Measurements from ENCODE around the gene STXBP6.
A peak's percentile ranks its signal among the peaks of the same experiment; 100 is the strongest.

STXBP6 gene

DNA sequence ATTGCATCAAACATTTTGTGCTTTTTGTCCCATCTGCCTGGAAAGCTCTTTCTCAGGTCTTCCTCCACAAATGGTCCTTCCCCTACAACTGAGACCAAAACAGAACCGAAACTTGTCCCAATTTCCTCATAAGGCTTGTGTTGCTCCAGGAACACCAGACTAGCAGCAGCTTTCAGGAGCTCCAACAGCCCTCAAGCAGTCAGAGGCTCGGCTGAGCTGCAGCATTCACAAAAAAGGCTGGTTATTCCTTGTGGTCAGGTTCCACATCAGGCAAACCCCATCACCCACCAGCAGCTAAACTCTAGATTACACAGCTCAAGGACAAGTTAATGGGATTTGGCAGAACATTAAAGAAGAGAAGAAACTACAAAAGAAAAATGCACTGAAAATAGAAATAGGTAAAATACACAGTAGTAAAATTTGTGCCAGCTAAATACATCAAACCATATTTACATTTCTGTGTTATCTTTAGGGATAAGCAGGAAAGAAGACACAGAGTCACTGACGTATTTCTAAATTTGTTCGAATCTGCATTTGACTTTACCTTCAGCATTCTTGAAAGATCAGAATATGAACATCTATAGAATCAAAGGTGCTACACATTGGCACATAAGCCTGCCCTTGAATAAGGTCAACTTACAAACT, 141.2 kb downstream of the STXBP6 start:
- TF ChIP-seq, protein P1, sequence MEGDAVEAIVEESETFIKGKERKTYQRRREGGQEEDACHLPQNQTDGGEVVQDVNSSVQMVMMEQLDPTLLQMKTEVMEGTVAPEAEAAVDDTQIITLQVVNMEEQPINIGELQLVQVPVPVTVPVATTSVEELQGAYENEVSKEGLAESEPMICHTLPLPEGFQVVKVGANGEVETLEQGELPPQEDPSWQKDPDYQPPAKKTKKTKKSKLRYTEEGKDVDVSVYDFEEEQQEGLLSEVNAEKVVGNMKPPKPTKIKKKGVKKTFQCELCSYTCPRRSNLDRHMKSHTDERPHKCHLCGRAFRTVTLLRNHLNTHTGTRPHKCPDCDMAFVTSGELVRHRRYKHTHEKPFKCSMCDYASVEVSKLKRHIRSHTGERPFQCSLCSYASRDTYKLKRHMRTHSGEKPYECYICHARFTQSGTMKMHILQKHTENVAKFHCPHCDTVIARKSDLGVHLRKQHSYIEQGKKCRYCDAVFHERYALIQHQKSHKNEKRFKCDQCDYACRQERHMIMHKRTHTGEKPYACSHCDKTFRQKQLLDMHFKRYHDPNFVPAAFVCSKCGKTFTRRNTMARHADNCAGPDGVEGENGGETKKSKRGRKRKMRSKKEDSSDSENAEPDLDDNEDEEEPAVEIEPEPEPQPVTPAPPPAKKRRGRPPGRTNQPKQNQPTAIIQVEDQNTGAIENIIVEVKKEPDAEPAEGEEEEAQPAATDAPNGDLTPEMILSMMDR (IDR thresholded peaks at IDR 0.05; ENCODE audit: low read depth, low read length) = no peak
- H3K4me3 ChIP-seq (ENCODE audit: low read depth, low read length) = no peak overlapping the region
- no peak for DNase-seq (ENCODE audit: low read depth, low spot score)
- in situ Hi-C loops (cut with HindIII; ENCODE audit: low sequenced_read_pairs) = no loop called here

GRCh38 chr14:24904533-24904932, 145.4 kb downstream of the STXBP6 start:
- TF ChIP-seq, protein P1 (IDR thresholded peaks at IDR 0.05; ENCODE audit: low read depth, low read length) = no peak
- in situ Hi-C loops (cut with HindIII; ENCODE audit: low sequenced_read_pairs) = no loop called here
- H3K4me3 ChIP-seq (ENCODE audit: low read depth, low read length) = no peak overlapping the region
- DNase-seq (ENCODE audit: low read depth, low spot score) = no peak

GRCh38 chr14:24903337-24903736, 146.6 kb downstream of the STXBP6 start:
- in situ Hi-C loops (cut with HindIII; ENCODE audit: low sequenced_read_pairs) = no loop called here
- peak; percentile 75 for DNase-seq (ENCODE audit: low read depth, low spot score)
- TF ChIP-seq, protein P1 (IDR thresholded peaks at IDR 0.05; ENCODE audit: low read depth, low read length) = no peak
- H3K4me3 ChIP-seq (ENCODE audit: low read depth, low read length) = no peak overlapping the region

GRCh38 chr14:24900269-24901100, 149.5 kb downstream of the STXBP6 start:
- in situ Hi-C loops (cut with HindIII; ENCODE audit: low sequenced_read_pairs) = no loop called here

DNA sequence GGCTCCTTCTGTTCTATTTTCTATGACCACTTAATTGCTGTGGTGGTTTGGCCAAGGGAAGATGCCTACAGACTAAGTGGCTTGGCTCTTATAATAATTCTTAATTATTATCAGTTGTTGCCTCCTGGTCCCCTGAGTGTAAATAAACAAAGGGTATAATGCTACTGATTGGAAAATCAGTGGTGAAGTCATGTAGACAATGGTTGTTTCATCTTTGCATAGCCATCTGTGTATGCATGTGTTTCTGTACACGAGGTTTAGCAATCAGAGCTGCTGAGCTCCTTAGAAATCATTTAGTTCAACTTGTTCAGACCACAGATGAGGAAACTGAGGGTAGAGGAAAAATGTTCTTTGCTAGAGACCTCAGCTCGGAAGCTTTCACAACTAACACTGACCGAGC, 152.2 kb downstream of the STXBP6 start:
- in situ Hi-C loops (cut with HindIII; ENCODE audit: low sequenced_read_pairs) = no loop called here
- H3K4me3 ChIP-seq (ENCODE audit: low read depth, low read length) = no peak overlapping the region
- TF ChIP-seq, protein P1 (IDR thresholded peaks at IDR 0.05; ENCODE audit: low read depth, low read length) = no peak
- DNase-seq (ENCODE audit: low read depth, low spot score) = no peak

More at GRCh38 chr14:24900269-24901100, 149.5 kb downstream of the STXBP6 start:
- H3K4me3 ChIP-seq (ENCODE audit: low read depth, low read length) = no peak overlapping the region
- TF ChIP-seq, protein P1 (IDR thresholded peaks at IDR 0.05; ENCODE audit: low read depth, low read length) = no peak
- peak; percentile 44 for DNase-seq (ENCODE audit: low read depth, low spot score)

GRCh38 chr14:24895622-24896021, 154.3 kb downstream of the STXBP6 start:
- DNase-seq (ENCODE audit: low read depth, low spot score) = no peak
- in situ Hi-C loops (cut with HindIII; ENCODE audit: low sequenced_read_pairs) = no loop called here
- TF ChIP-seq, protein P1 (IDR thresholded peaks at IDR 0.05; ENCODE audit: low read depth, low read length) = no peak
- H3K4me3 ChIP-seq (ENCODE audit: low read depth, low read length) = no peak overlapping the region

All from astrocyte of the spinal cord (primary cell).